HEK293 (cell line): ENCODE measurements around the gene FGFR2.

Source experiments
- CTCF ChIA-PET: fragments of 350-600 bp; formaldehyde crosslinking; extraction: SDS; loops from one replicate; lab custom pipeline; 2021; ENCODE audit warnings: antibody characterized with exemption; lab: Yijun Ruan, JAX
- POLR2A ChIA-PET: fragments of 300-600 bp; formaldehyde crosslinking; extraction: SDS; loops from one replicate; lab custom pipeline; 2020; ENCODE audit warnings: antibody characterized with exemption, inconsistent platforms; lab: Yijun Ruan, JAX
- H3K27ac ChIP-seq: fragments of 200-500 bp; sonication (Bioruptor generic); 2 replicates; pipeline ENCODE4 v1.5.1; 2014; ENCODE audit warnings: low read depth, low read length, control low read depth, inconsistent platforms; ENCODE audit errors: extremely low read depth
- H3K36me3 ChIP-seq, 2 experiments: fragments of 200-500 bp in 1 of 2; sonication (Bioruptor generic) in 1 of 2; 1 replicate in 1 of 2; 2 replicates in 1 of 2; pipeline ENCODE4 v1.5.1; 2014 to 2017; ENCODE audit warnings: inconsistent platforms in 2 of 2, low read length in 2 of 2; ENCODE audit not compliant: control insufficient read depth in 2 of 2, insufficient read depth in 1 of 2
- H3K4me1 ChIP-seq: fragments of 200-500 bp; sonication (Bioruptor generic); 2 replicates; pipeline ENCODE4 v1.5.1; 2014; ENCODE audit warnings: mild to moderate bottlenecking, low read length, inconsistent platforms; ENCODE audit not compliant: control insufficient read depth, insufficient read depth
- H3K4me3 ChIP-seq: 2 replicates; pipeline ENCODE4 v1.5.1; 2011; ENCODE audit warnings: low read depth, mild to moderate bottlenecking, control low read depth, low read length, moderate library complexity
- H3K9me3 ChIP-seq: fragments of 200-500 bp; sonication (Bioruptor generic); 2 replicates; pipeline ENCODE4 v1.5.1; 2014; ENCODE audit warnings: low read depth, low read length, inconsistent platforms; ENCODE audit not compliant: control insufficient read depth, insufficient read depth
- GLIS1 ChIP-seq: fragments of 450-650 bp; formaldehyde crosslinking; IDR thresholded peaks from 2 replicates; pipeline ENCODE4 v1.5.1; 2016; ENCODE audit warnings: missing biosample characterization, missing genetic modification characterization
- PATZ1 ChIP-seq: fragments of 450-650 bp; formaldehyde crosslinking; IDR thresholded peaks from 2 replicates; pipeline ENCODE4 v1.5.1; 2016; ENCODE audit warnings: missing biosample characterization, missing genetic modification characterization
- PRDM10 ChIP-seq: fragments of 450-650 bp; formaldehyde crosslinking; IDR thresholded peaks from 2 replicates; pipeline ENCODE4 v1.5.1; 2016; ENCODE audit warnings: missing biosample characterization, missing genetic modification characterization
- WT1 ChIP-seq: fragments of 450-650 bp; formaldehyde crosslinking; IDR thresholded peaks from 2 replicates; pipeline ENCODE4 v1.5.1; 2016; ENCODE audit warnings: missing biosample characterization, missing genetic modification characterization
- ZBTB1 ChIP-seq: fragments of 450-650 bp; formaldehyde crosslinking; IDR thresholded peaks from 2 replicates; pipeline ENCODE4 v1.5.1; 2016; ENCODE audit warnings: missing biosample characterization, missing genetic modification characterization
- ZNF132 ChIP-seq: fragments of 450-650 bp; formaldehyde crosslinking; IDR thresholded peaks from 2 replicates; pipeline ENCODE4 v1.5.1; 2017; ENCODE audit warnings: missing biosample characterization, missing genetic modification characterization, borderline replicate concordance
- ZNF133 ChIP-seq: fragments of 450-650 bp; formaldehyde crosslinking; IDR thresholded peaks from 2 replicates; pipeline ENCODE4 v1.5.1; 2016; ENCODE audit warnings: missing biosample characterization, missing genetic modification characterization
- ZNF155 ChIP-seq: fragments of 450-650 bp; formaldehyde crosslinking; IDR thresholded peaks from 2 replicates; pipeline ENCODE4 v1.5.1; 2016; ENCODE audit warnings: missing biosample characterization, missing genetic modification characterization
- ZNF211 ChIP-seq: fragments of 450-650 bp; formaldehyde crosslinking; IDR thresholded peaks from 2 replicates; pipeline ENCODE4 v1.5.1; 2016; ENCODE audit warnings: low read depth, missing biosample characterization, missing genetic modification characterization
- ZNF23 ChIP-seq: fragments of 450-650 bp; formaldehyde crosslinking; IDR thresholded peaks from 2 replicates; pipeline ENCODE4 v1.5.1; 2016; ENCODE audit warnings: missing biosample characterization, missing genetic modification characterization, borderline replicate concordance
- ZNF248 ChIP-seq: fragments of 450-650 bp; formaldehyde crosslinking; IDR thresholded peaks from 2 replicates; pipeline ENCODE4 v1.5.1; 2017; ENCODE audit warnings: missing biosample characterization, missing genetic modification characterization
- ZNF302 ChIP-seq: fragments of 450-650 bp; formaldehyde crosslinking; IDR thresholded peaks from 2 replicates; pipeline ENCODE4 v1.5.1; 2016; ENCODE audit warnings: missing biosample characterization, missing genetic modification characterization, low read depth
- ZNF311 ChIP-seq: fragments of 450-650 bp; formaldehyde crosslinking; IDR thresholded peaks from 2 replicates; pipeline ENCODE4 v1.5.1; 2017; ENCODE audit warnings: missing biosample characterization, missing genetic modification characterization, borderline replicate concordance
- ZNF366 ChIP-seq: fragments of 450-650 bp; formaldehyde crosslinking; conservative IDR thresholded peaks from 2 replicates; pipeline ENCODE4 v1.5.1; 2016; ENCODE audit warnings: missing biosample characterization, missing genetic modification characterization
- ZNF398 ChIP-seq: fragments of 450-650 bp; formaldehyde crosslinking; IDR thresholded peaks from 2 replicates; pipeline ENCODE4 v1.5.1; 2017; ENCODE audit warnings: missing biosample characterization, missing genetic modification characterization
- ZNF423 ChIP-seq: fragments of 450-650 bp; formaldehyde crosslinking; IDR thresholded peaks from 2 replicates; pipeline ENCODE4 v1.5.1; 2016; ENCODE audit warnings: missing biosample characterization, missing genetic modification characterization
- ZNF549 ChIP-seq: fragments of 450-650 bp; IDR thresholded peaks from 2 replicates; pipeline ENCODE4 v1.5.1; 2018; ENCODE audit warnings: missing biosample characterization, missing genetic modification characterization, mild to moderate bottlenecking, inconsistent platforms, moderate library complexity
- ZNF621 ChIP-seq: fragments of 450-650 bp; formaldehyde crosslinking; IDR thresholded peaks from 2 replicates; pipeline ENCODE4 v1.5.1; 2017; ENCODE audit warnings: missing biosample characterization, missing genetic modification characterization

FGFR2 gene

GRCh38 chr10:121594623-121595350 lies 3.5 kb downstream of the FGFR2 start:
- Histone ChIP-seq H3K27ac (no peak overlapping the region), H3K36me3 (peaks cover 0 to 28% of the 10 kb centered on the region in 2 experiments; a peak in 2 of 3 replicates), H3K9me3 (no peaks in the 10 kb centered on the region), H3K4me1 (peaks cover 16% of the 10 kb centered on the region), H3K4me3 (no peak overlapping the region)
- CTCF ChIA-PET: interaction anchor here (0.6 to 0.7 kb wide), 2 partner anchors 14 to 125 kb away, joined by 4 read pairs; no protein-coding TSS in a partner anchor
- POLR2A ChIA-PET: no interaction called here
- TF ChIP-seq ZNF311 (tag by site-specific recombination) (no peak), ZNF621 (tag by site-specific recombination) (no peak), PRDM10 (tag by site-specific recombination) (peak; percentile 75), ZNF423 (no peak)

GRCh38 chr10:121594076-121594475 lies 4.2 kb downstream of the FGFR2 start:
- H3K36me3 ChIP-seq: peaks cover 0 to 28% of the 10 kb centered on the region in 2 experiments; a peak in 2 of 3 replicates
- H3K4me3 ChIP-seq: no peak overlapping the region
- no peak overlapping the region for H3K27ac ChIP-seq
- ChIA-PET POLR2A (interaction anchor here (0.5 kb wide), 1 partner anchor 391 kb away, joined by 3 read pairs; no protein-coding TSS in a partner anchor), CTCF (interaction anchor here (0.6 to 0.7 kb wide), 2 partner anchors 15 to 124 kb away, joined by 4 read pairs; no protein-coding TSS in a partner anchor)
- H3K4me1 ChIP-seq: peaks cover 19% of the 10 kb centered on the region
- H3K9me3 ChIP-seq: no peaks in the 10 kb centered on the region
- TF ChIP-seq ZNF155 (tag by site-specific recombination): no peak
- TF ChIP-seq ZNF311 (tag by site-specific recombination): no peak
- TF ChIP-seq ZNF132 (tag by site-specific recombination): no peak
- no peak for TF ChIP-seq ZNF23 (tag by site-specific recombination)
- no peak for TF ChIP-seq ZNF248
- TF ChIP-seq ZNF302 (tag by site-specific recombination): no peak
- TF ChIP-seq ZNF549 (tag by site-specific recombination): no peak
- TF ChIP-seq GLIS1: no peak
- TF ChIP-seq, all 188 proteins: peak for 0

GRCh38 chr10:121593281-121594075 lies 4.8 kb downstream of the FGFR2 start:
- Histone ChIP-seq H3K36me3 (peaks cover 0 to 28% of the 10 kb centered on the region in 2 experiments), H3K4me3 (no peak overlapping the region), H3K4me1 (peaks cover 21% of the 10 kb centered on the region), H3K27ac (no peak overlapping the region), H3K9me3 (no peaks in the 10 kb centered on the region)
- ChIA-PET CTCF (interaction anchor here (0.6 to 0.8 kb wide), 3 partner anchors 16 to 651 kb away, joined by 3 to 4 read pairs (median 4); no protein-coding TSS in a partner anchor), POLR2A (interaction anchor here (0.5 kb wide), 1 partner anchor 392 kb away, joined by 3 read pairs; no protein-coding TSS in a partner anchor)
- no peak for TF ChIP-seq ZNF211 (tag by site-specific recombination)
- no peak for TF ChIP-seq ZNF398 (tag by site-specific recombination)
- no peak for TF ChIP-seq PATZ1 (tag by site-specific recombination)
- no peak for TF ChIP-seq ZNF133 (tag by site-specific recombination)
- no peak for TF ChIP-seq ZNF132 (tag by site-specific recombination)
- TF ChIP-seq WT1: no peak
- no peak for TF ChIP-seq ZNF366 (tag by site-specific recombination)
- no peak for TF ChIP-seq ZBTB1 (tag by site-specific recombination)
- no peak for TF ChIP-seq ZNF621 (tag by site-specific recombination)
